Jurkat, Clone E6-1 (cell line): ENCODE measurements around the gene CLEC20A.

Experiments
- DNase-seq: peaks from one replicate; pipeline ENCODE4 v3.0.0-alpha.2; 2011; ENCODE audit warnings: low read depth, low spot score
- H3K4me3 ChIP-seq: 2 replicates; pipeline ENCODE4 v1.5.1; 2011; ENCODE audit warnings: mild to moderate bottlenecking, low read length, control low read depth, moderate library complexity

Gene CLEC20A

GRCh38 chr1:178442925-178443324, 53.8 kb downstream of the CLEC20A start:
- no peak overlapping the region for H3K4me3 ChIP-seq
- no peak for DNase-seq

GRCh38 chr1:178438432-178438831, 58.3 kb downstream of the CLEC20A start:
- DNase-seq, result no peak

GRCh38 chr1:178436899-178437298, 59.9 kb downstream of the CLEC20A start:
- no peak overlapping the region for H3K4me3 ChIP-seq
- DNase-seq, result no peak

More at GRCh38 chr1:178438432-178438831, 58.3 kb downstream of the CLEC20A start:
- H3K4me3 ChIP-seq, result no peak overlapping the region

GRCh38 chr1:178434899-178435435, 61.8 kb downstream of the CLEC20A start:
- no peak overlapping the region for H3K4me3 ChIP-seq
- DNase-seq, result no peak

GRCh38 chr1:178434360-178434759, 62.4 kb downstream of the CLEC20A start:
- no peak overlapping the region for H3K4me3 ChIP-seq
- DNase-seq, result no peak
